Mesenchymal stem cell (in vitro differentiated cells and primary cell): Measurements from ENCODE around the gene ERCC6L2.

Experiments used
- DNase-seq: peaks from one replicate; pipeline ENCODE4 v3.0.0-alpha.2; 2013
- H2AFZ ChIP-seq: one replicate; pipeline ENCODE4 v1.6.1; 2013; ENCODE audit warnings: low read depth, mild to moderate bottlenecking, control low read depth, inconsistent platforms, low read length, moderate library complexity
- H2AK5ac ChIP-seq: 2 replicates; pipeline ENCODE4 v1.6.1; 2013; ENCODE audit warnings: low read length, moderate library complexity, mild to moderate bottlenecking, inconsistent platforms; ENCODE audit not compliant: severe bottlenecking
- H2BK120ac ChIP-seq: one replicate; pipeline ENCODE4 v1.6.1; 2013; ENCODE audit warnings: low read depth, mild to moderate bottlenecking, inconsistent platforms, low read length, moderate library complexity
- H2BK12ac ChIP-seq, 2 experiments: one replicate each; pipeline ENCODE4 v1.6.1; 2013; ENCODE audit warnings: inconsistent platforms in 2 of 2, low read length in 2 of 2, mild to moderate bottlenecking in 2 of 2, moderate library complexity in 2 of 2, control low read depth in 1 of 2
- H2BK15ac ChIP-seq: one replicate; pipeline ENCODE4 v1.6.1; 2013; ENCODE audit warnings: mild to moderate bottlenecking, low read depth, inconsistent platforms; ENCODE audit not compliant: poor library complexity, severe bottlenecking
- H2BK5ac ChIP-seq: 2 replicates; pipeline ENCODE4 v1.6.1; 2013; ENCODE audit warnings: low read depth, mild to moderate bottlenecking, low read length, control low read depth, inconsistent platforms; ENCODE audit not compliant: poor library complexity, severe bottlenecking
- H3K14ac ChIP-seq, 2 experiments: one replicate each; pipeline ENCODE4 v1.6.1; 2013; ENCODE audit warnings: inconsistent platforms in 2 of 2, low read length in 2 of 2, control low read depth in 1 of 2, mild to moderate bottlenecking in 1 of 2, moderate library complexity in 1 of 2
- H3K18ac ChIP-seq, 2 experiments: one replicate each; pipeline ENCODE4 v1.6.1; 2013; ENCODE audit warnings: inconsistent platforms in 2 of 2, low read length in 2 of 2, control low read depth in 1 of 2, low read depth in 1 of 2, mild to moderate bottlenecking in 1 of 2
- H3K23ac ChIP-seq, 2 experiments: one replicate each; pipeline ENCODE4 v1.6.1; 2013; ENCODE audit warnings: inconsistent platforms in 2 of 2, low read length in 2 of 2, mild to moderate bottlenecking in 2 of 2, moderate library complexity in 2 of 2, control low read depth in 1 of 2
- H3K27ac ChIP-seq: 2 replicates; pipeline ENCODE4 v1.5.1; 2013; ENCODE audit warnings: mild to moderate bottlenecking, moderate library complexity, low read length, control low read depth, inconsistent platforms; ENCODE audit not compliant: poor library complexity, severe bottlenecking
- H3K27me3 ChIP-seq, 2 experiments: 2 replicates each; pipeline versions ENCODE4 v1.6.1 to v1.7.0; 2013; ENCODE audit warnings: low read length in 2 of 2, mild to moderate bottlenecking in 2 of 2, moderate library complexity in 2 of 2, control low read depth in 1 of 2, inconsistent platforms in 1 of 2; ENCODE audit not compliant: control insufficient read depth in 1 of 2, insufficient read depth in 1 of 2
- H3K36me3 ChIP-seq, 2 experiments: 2 replicates each; pipeline versions ENCODE4 v1.6.1 to v1.7.0; 2013; ENCODE audit warnings: low read length in 2 of 2, control low read depth in 1 of 2, inconsistent platforms in 1 of 2, low read depth in 1 of 2, mild to moderate bottlenecking in 1 of 2; ENCODE audit not compliant: insufficient read depth in 2 of 2, control insufficient read depth in 1 of 2
- H3K4ac ChIP-seq, 2 experiments: one replicate each; pipeline ENCODE4 v1.6.1; 2013; ENCODE audit warnings: inconsistent platforms in 2 of 2, low read length in 2 of 2, mild to moderate bottlenecking in 2 of 2, moderate library complexity in 2 of 2, control low read depth in 1 of 2, low read depth in 1 of 2
- H3K4me1 ChIP-seq: 2 replicates; pipeline ENCODE4 v1.6.1; 2013; ENCODE audit warnings: low read depth, low read length, control low read depth; ENCODE audit not compliant: control insufficient read depth, insufficient read depth
- H3K4me2 ChIP-seq: 2 replicates; pipeline ENCODE4 v1.6.1; 2013; ENCODE audit warnings: low read length, mild to moderate bottlenecking, inconsistent platforms; ENCODE audit not compliant: poor library complexity, severe bottlenecking
- H3K4me3 ChIP-seq, 2 experiments: 2 replicates each; pipeline versions ENCODE4 v1.5.1 to v1.7.0; 2013; ENCODE audit warnings: low read length in 2 of 2, mild to moderate bottlenecking in 2 of 2, control low read depth in 1 of 2, low read depth in 1 of 2; ENCODE audit not compliant: insufficient read depth in 1 of 2
- H3K79me1 ChIP-seq: replicated peaks from 2 replicates; pipeline ENCODE4 v1.6.1; 2013; ENCODE audit warnings: mild to moderate bottlenecking, control low read depth, low read length, inconsistent platforms; ENCODE audit not compliant: poor library complexity, severe bottlenecking
- H3K9ac ChIP-seq: 2 replicates; pipeline ENCODE4 v1.7.0; 2013; ENCODE audit warnings: mild to moderate bottlenecking, low read length, moderate library complexity
- H3K9me3 ChIP-seq: 2 replicates; pipeline ENCODE4 v1.7.0; 2013; ENCODE audit warnings: mild to moderate bottlenecking, low read length; ENCODE audit not compliant: control insufficient read depth
- H4K8ac ChIP-seq: one replicate; pipeline ENCODE4 v1.6.1; 2013; ENCODE audit warnings: inconsistent platforms, mild to moderate bottlenecking, low read length, moderate library complexity
- H4K91ac ChIP-seq: one replicate; pipeline ENCODE4 v1.6.1; 2013; ENCODE audit warnings: mild to moderate bottlenecking, low read length, inconsistent platforms
- WGBS: methylation state at CpG from one replicate; pipeline ENCODE4 v1.1.7; 2013; ENCODE audit warnings: mixed read lengths; 5-methylcytosine and 5-hydroxymethylcytosine counted together

Gene ERCC6L2

GRCh38 chr9:95920017-95920416, 44.5 kb downstream of the ERCC6L2 start:
- Histone ChIP-seq H2BK12ac (no peak overlapping the region), H3K23ac (no peak overlapping the region), H3K4me1 (no peaks in the 10 kb centered on the region), H3K9me3 (no peaks in the 10 kb centered on the region), H2BK15ac (no peak overlapping the region), H3K4me3 (no peak overlapping the region), H3K36me3 (peaks cover 2 to 75% of the 10 kb centered on the region in 2 experiments), H2BK120ac (no peak overlapping the region), H3K18ac (no peak overlapping the region), H2AFZ (no peak overlapping the region), H3K27ac (no peak overlapping the region), H3K14ac (no peak overlapping the region), H4K91ac (no peak overlapping the region), H4K8ac (no peak overlapping the region), H3K79me1 (peaks cover 9% of the 10 kb centered on the region), H3K27me3 (no peaks in the 10 kb centered on the region), H3K4ac (no peak overlapping the region), H3K9ac (no peak overlapping the region), H2BK5ac (no peak overlapping the region), H2AK5ac (no peak overlapping the region), H3K4me2 (no peak overlapping the region)
- no peak for DNase-seq
- WGBS = 100% methylated on average over 1 of the region's 2 CpGs

- no peak overlapping the region for H3K23ac ChIP-seq
- no peak overlapping the region for H2BK15ac ChIP-seq
- no peak overlapping the region for H3K14ac ChIP-seq
- H3K4me1 ChIP-seq = no peaks in the 10 kb centered on the region
- peaks cover 2% of the 10 kb centered on the region for H3K79me1 ChIP-seq
- DNase-seq = no peak
- H3K27ac ChIP-seq = no peak overlapping the region
- WGBS = 49% methylated on average over 2 of the region's 2 CpGs
- no peak overlapping the region for H3K4me2 ChIP-seq
- no peak overlapping the region for H4K8ac ChIP-seq
- H2AK5ac ChIP-seq = no peak overlapping the region
- H3K36me3 ChIP-seq = peaks cover 0 to 76% of the 10 kb centered on the region in 2 experiments
- H3K27me3 ChIP-seq = no peaks in the 10 kb centered on the region
- H3K4me3 ChIP-seq = no peak overlapping the region
- no peak overlapping the region for H2BK5ac ChIP-seq
- no peak overlapping the region for H2BK12ac ChIP-seq
- H2AFZ ChIP-seq = no peak overlapping the region
- H3K9ac ChIP-seq = no peak overlapping the region
- no peak overlapping the region for H2BK120ac ChIP-seq
- no peak overlapping the region for H3K18ac ChIP-seq
- H4K91ac ChIP-seq = no peak overlapping the region
- no peak overlapping the region for H3K4ac ChIP-seq
- no peaks in the 10 kb centered on the region for H3K9me3 ChIP-seq
Measured at GRCh38 chr9:95923794-95924193, 48.3 kb downstream of the ERCC6L2 start.

DNA sequence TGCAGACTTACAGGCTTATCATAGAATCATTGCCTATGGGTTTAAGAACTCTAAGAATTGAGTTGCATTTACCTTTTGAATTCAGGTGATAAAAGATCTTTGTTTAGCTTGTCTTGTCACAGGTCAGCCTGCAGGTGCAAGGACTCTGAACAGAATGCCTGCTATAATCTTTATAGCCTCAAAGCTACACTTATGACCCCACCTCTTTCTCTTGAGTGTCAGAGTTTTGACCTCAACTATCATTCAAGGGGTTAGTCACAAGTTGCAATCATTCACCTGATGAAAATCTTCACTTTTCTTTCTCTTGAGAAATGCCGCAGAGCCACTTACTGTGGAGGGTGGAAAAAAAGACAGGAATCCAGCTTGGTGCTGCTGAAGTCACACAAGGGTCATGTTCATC, 49.5 kb downstream of the ERCC6L2 start:
- H3K4me1 ChIP-seq = no peaks in the 10 kb centered on the region
- H3K14ac ChIP-seq = no peak overlapping the region
- H2AFZ ChIP-seq = no peak overlapping the region
- H3K79me1 ChIP-seq = peaks cover 1% of the 10 kb centered on the region
- no peaks in the 10 kb centered on the region for H3K9me3 ChIP-seq
- H3K27ac ChIP-seq = no peak overlapping the region
- H3K23ac ChIP-seq = no peak overlapping the region
- no peak overlapping the region for H3K18ac ChIP-seq
- no peak overlapping the region for H3K4ac ChIP-seq
- no peaks in the 10 kb centered on the region for H3K27me3 ChIP-seq
- no peak overlapping the region for H3K4me3 ChIP-seq
- WGBS = no CpG with 5 or more reads among the region's 1 CpG
- no peak overlapping the region for H4K91ac ChIP-seq
- no peak overlapping the region for H4K8ac ChIP-seq
- H2BK12ac ChIP-seq = no peak overlapping the region
- no peak overlapping the region for H2AK5ac ChIP-seq
- H3K9ac ChIP-seq = no peak overlapping the region
- H2BK120ac ChIP-seq = no peak overlapping the region
- H2BK15ac ChIP-seq = no peak overlapping the region
- H3K36me3 ChIP-seq = peaks cover 3 to 81% of the 10 kb centered on the region in 2 experiments
- no peak for DNase-seq
- no peak overlapping the region for H2BK5ac ChIP-seq
- no peak overlapping the region for H3K4me2 ChIP-seq

GRCh38 chr9:95927271-95928004, 51.9 kb downstream of the ERCC6L2 start:
- H2BK120ac ChIP-seq = no peak overlapping the region
- H4K8ac ChIP-seq = no peak overlapping the region
- no peak overlapping the region for H3K27ac ChIP-seq
- H4K91ac ChIP-seq = no peak overlapping the region
- no peak overlapping the region for H2BK5ac ChIP-seq
- no peaks in the 10 kb centered on the region for H3K27me3 ChIP-seq
- no peak overlapping the region for H3K23ac ChIP-seq
- no peak overlapping the region for H3K4me2 ChIP-seq
- no peaks in the 10 kb centered on the region for H3K4me1 ChIP-seq
- no peak overlapping the region for H2AK5ac ChIP-seq
- peaks cover 6 to 89% of the 10 kb centered on the region in 2 experiments for H3K36me3 ChIP-seq
- H3K4me3 ChIP-seq = no peak overlapping the region
- H3K4ac ChIP-seq = no peak overlapping the region
- no peak overlapping the region for H3K18ac ChIP-seq
- H3K14ac ChIP-seq = no peak overlapping the region
- no peak for DNase-seq
- H2BK12ac ChIP-seq = no peak overlapping the region
- H2AFZ ChIP-seq = no peak overlapping the region
- H3K9me3 ChIP-seq = no peaks in the 10 kb centered on the region
- no peak overlapping the region for H3K9ac ChIP-seq
- H3K79me1 ChIP-seq = peaks cover 1% of the 10 kb centered on the region
- H2BK15ac ChIP-seq = no peak overlapping the region
